GM12873 (cell line): Measurements from ENCODE around the gene POLR3B.

Experiments used
- TF ChIP-seq, protein P1 (sequence below): IDR thresholded peaks from 2 replicates; pipeline ENCODE4 v1.5.1; 2012; ENCODE audit warnings: low read depth, mild to moderate bottlenecking, moderate library complexity, low read length, control low read depth; ENCODE audit not compliant: insufficient read depth; ENCODE audit errors: missing control alignments

The POLR3B gene

DNA sequence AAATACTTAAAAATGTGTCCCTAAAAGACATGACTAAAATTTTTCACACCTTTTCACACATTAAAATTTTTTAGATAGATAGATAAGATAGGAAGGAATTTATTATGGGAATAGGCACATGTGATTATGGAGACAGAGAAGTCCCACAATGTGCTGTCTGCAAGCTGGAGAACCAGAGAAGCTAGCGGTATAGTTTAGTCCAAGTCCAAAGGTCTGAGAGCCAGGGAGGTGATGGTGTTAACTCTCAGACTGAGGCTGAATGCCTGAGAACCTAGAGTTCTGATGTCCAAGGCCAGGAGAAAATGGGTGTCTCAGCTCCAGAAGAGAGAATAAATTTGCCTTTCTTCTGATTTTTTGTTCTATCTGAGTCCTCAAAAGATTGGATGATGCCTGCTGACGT is 65.7 kb downstream of the POLR3B start:
- TF ChIP-seq, protein P1, sequence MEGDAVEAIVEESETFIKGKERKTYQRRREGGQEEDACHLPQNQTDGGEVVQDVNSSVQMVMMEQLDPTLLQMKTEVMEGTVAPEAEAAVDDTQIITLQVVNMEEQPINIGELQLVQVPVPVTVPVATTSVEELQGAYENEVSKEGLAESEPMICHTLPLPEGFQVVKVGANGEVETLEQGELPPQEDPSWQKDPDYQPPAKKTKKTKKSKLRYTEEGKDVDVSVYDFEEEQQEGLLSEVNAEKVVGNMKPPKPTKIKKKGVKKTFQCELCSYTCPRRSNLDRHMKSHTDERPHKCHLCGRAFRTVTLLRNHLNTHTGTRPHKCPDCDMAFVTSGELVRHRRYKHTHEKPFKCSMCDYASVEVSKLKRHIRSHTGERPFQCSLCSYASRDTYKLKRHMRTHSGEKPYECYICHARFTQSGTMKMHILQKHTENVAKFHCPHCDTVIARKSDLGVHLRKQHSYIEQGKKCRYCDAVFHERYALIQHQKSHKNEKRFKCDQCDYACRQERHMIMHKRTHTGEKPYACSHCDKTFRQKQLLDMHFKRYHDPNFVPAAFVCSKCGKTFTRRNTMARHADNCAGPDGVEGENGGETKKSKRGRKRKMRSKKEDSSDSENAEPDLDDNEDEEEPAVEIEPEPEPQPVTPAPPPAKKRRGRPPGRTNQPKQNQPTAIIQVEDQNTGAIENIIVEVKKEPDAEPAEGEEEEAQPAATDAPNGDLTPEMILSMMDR, result no peak

DNA sequence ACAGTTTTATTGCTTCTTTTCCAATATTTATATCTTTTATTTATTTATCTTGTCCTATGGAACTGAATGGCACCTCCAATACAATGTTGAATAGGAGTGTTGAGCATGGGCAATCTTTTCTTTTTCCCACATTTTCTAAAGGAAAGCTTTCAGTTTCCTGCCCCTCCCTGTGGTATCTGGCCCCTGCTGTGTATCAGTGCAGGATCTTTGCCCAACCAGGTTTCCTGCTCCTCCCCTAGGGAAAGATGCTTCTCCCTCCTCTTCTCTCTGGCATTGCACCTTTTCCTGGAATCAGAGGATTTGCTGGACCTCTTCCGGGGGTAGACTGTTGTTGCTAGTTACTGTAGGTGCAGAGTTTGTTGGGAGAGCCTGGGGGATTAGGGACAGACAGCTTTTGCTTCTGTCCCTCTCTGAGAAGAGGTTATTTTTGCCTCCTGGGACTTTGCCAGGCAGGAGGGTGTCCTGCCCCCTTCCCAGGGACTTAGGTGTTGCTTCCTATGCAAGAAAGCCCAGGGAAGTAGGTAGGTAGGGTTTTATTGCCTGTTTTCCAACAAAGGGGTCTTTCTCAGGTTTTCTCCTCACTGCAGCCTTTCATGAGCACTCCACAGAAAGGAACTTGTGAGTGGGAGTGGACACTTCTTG is 67.6 kb downstream of the POLR3B start:
- TF ChIP-seq, protein P1, result no peak

DNA sequence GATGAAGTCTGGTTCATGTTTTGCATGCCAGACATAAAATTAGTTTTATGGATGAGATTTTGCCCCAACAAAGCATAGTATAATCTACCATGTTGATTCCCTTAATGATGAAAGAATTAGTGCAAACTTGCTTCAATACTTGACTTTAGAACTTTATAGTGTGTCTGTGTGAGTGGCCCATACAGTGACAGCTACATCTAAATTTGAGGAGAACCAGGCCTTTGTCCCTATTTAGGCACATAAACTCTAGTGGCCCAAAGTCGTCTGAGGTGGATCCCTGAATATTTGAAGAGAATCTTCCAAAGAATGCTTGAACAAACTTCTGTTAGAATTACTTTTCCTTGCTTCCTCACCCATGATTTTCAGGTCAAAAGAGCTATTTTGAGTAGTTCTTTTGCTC is 70.4 kb downstream of the POLR3B start:
- TF ChIP-seq, protein P1, result no peak

DNA sequence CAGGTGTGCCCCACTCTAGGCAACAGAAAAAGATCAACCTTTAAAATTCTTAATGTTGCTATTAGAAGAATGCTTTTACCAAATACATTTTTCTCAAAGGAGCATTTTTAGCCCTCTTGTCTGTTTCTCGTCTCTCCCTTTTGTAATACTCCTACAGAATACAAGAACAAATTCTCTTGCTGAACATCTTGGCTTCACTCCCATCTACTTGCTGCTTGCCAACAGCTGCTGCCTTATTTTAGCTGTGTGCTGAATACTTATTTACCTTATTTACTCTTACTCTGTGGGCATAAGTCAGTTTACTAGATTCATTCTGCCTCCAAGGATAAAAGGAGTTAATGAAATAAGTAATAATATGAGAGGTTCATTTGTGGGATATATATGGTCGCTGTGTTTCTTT is 70.8 kb downstream of the POLR3B start:
- TF ChIP-seq, protein P1, result no peak

DNA sequence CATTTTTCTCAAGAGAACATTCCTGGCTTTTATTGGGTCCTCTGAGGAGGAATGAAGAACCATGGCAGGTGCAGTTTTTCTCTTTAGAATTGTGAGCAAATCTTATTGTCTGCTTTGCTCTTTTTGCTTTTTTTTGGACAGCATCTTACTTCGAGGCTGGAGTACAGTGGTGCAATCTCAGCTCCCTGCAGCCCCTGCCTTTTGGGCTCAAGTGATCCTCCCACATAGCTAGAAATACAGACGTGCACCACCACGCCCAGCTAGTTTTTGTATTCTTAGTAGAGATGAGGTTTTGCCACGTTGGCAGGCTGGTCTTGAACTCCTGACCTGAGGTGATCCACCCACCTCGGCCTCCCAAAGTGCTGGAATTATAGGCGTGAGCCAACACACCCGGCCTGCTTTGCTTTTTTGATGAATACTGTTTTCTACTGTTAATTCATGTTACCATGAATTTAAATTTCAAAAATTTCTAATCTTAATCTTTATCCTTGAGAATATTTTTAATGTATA is 71.5 kb downstream of the POLR3B start:
- TF ChIP-seq, protein P1, result no peak

DNA sequence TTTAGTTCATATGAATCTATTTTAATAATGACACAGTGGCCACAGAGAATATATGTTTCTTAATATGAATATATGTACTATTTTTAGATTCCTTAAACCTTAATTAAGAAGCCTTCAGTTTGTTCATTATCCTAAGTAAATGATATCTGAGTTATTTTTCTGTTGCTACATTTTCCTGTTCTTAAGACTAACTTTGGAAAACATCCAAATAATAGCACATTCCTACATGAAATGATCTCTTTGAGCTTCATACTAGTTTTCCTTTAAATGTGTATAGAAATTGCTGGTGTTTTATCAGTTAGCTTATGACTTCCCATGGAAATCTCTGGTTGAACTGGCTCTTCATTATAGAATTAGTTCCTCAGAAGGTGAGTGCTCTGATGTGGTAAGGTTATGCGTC is 72.1 kb downstream of the POLR3B start:
- TF ChIP-seq, protein P1, result no peak

DNA sequence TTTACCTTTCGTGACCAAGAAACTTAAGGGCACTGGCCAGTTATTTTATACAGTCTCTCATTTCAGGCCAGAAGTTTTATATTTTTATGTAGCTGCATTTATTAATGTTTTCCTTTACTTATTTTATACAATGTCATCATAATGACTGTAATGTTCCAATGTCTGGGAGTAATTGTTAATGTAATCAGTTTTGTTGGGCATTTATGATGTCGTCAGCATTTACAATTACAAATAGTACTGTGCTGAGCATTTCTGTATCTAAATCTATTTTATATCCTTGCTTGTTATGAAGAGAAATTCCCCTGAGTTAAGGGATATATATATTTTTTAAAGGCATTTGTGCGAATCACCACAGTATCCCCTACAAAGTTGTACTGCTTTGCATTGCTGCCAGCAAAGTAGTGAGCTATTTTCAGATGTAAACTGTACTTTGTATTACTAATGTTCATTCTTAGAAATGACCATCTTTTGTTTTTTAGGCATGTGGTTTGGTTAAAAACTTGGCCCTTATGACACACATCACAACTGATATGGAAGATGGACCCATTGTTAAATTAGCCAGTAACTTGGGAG is 74.4 kb downstream of the POLR3B start:
- TF ChIP-seq, protein P1, result no peak
